DMS79 treated with DMSO at 0.1 percent for 48 hours (cell line): ENCODE measurements around the gene UGT1A7.
"Not testable (repeated sequence)": the region's sequence is repeated elsewhere in the genome, so short reads cannot be mapped to it uniquely, and the experiment has no call there.

Experiments used
- DNase-seq: peaks from one replicate; lab custom pipeline; 2025; lab: John Stamatoyannopoulos, UW

Gene UGT1A7

GRCh38 chr2:233680361-233681045 is 1.2 kb upstream of the UGT1A7 start:
- no peak for DNase-seq

- DNase-seq = no peak
Observed at GRCh38 chr2:233684640-233685039, 2.9 kb downstream of the UGT1A7 start.

GRCh38 chr2:233686928-233687327 is 5.2 kb downstream of the UGT1A7 start:
- no peak for DNase-seq

- DNase-seq = no peak
Observed at GRCh38 chr2:233688341-233688740, 6.6 kb downstream of the UGT1A7 start.

GRCh38 chr2:233689031-233689430 is 7.3 kb downstream of the UGT1A7 start:
- DNase-seq = no peak

DNA sequence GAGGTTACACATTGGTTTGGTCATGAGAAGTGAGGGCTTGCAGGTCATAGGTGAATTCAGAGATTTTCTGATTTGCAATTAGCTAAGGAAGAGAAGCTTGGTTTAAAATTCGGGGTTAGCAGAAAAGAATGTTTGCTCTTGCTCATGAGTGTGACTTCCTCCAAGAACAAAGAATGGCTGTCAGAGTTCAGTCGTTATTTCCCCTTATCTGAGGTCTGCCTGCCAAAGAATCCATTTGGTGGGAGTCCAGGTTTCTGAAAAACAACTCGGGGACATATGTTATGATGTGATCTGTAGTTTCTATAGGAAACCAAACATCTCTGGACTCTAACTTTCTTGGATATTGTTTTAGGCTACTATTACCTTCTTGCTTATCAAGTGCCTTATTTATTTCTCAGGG is 7.8 kb downstream of the UGT1A7 start:
- DNase-seq = no peak

- DNase-seq = no peak
Observed at GRCh38 chr2:233690444-233690843, 8.7 kb downstream of the UGT1A7 start.

GRCh38 chr2:233691443-233692433 is 10.0 kb downstream of the UGT1A7 start:
- no peak for DNase-seq

DNA sequence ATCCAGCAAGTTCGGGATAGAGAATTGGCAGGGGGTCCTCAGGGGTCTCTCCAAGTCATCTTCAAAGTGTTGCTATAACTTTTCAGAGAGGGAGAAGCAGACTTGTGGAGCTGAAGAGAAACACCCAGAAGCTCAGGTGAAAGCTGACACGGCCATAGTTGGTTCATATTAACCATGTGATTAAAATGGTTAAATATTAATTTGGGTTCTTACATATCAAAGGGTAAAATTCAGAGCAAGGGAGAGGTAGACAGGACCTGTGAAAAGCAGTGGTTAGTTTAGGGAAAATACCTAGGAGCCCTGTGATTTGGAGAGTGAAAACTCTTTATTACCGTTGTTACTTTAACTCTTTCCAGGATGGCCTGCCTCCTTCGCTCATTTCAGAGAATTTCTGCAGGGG is 10.9 kb downstream of the UGT1A7 start, which contains the start of gene UGT1A6:
TSS of gene UGT1A6 (plus strand) at position 243 of the 400 bp plus-strand sequence. CDS start at position 358, 115 bp downstream.
- no peak for DNase-seq

DNA sequence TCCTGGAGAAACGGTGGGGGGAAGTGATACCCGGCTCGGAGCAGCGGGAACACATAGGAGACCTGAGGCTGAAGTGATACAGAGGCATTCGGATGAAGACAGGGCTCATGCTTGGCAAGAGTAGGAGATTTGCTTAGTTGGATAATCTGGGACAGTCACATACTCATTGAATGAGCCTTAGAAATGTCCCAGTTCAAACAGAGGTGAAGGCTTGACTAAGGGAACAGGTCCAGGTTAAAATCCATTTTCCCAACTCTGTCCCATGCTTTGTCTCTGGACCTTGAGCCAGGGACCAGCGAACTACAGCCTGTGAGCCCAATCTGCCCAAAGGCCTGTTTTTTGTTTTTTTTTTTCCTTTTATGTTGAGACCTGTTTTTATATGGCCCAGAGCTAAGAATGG is 12.3 kb downstream of the UGT1A7 start:
- no peak for DNase-seq

- DNase-seq = no peak
Observed at GRCh38 chr2:233698740-233699139, 17.0 kb downstream of the UGT1A7 start.

DNA sequence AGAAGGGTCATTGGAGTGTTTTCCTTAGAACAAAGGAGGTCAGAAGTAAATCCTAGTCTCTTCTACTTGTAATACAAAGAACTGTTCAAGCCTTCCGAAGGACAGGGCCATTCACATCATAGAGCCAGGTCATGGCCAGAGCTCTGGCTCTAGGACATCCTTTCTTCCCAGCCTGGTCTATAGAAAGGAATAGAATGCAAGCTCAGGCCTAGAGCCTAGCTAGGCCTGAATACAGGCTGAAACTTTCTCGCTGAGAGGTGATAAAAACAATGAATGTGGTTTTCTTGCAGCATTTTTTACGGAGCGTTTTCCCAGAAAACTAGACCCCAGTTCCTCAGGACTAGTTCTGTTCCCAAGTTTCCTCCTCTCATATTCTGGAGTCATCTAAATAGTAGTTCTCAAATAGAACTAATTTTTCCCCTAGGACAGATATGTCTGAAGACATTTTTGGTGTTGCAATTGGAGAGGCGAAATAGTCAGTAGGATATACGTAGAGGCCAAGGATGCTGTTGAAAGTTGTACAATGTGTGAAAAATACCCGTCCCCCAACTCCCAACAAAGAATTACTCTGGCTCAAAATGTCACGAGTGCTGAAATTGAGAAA is 17.8 kb downstream of the UGT1A7 start:
- no peak for DNase-seq

GRCh38 chr2:233700028-233700635 is 18.4 kb downstream of the UGT1A7 start:
- DNase-seq = peak; percentile 11

- not testable (repeated sequence) for DNase-seq
Observed at GRCh38 chr2:233700842-233701241, 19.1 kb downstream of the UGT1A7 start.

- no peak for DNase-seq
Observed at GRCh38 chr2:233702238-233702637, 20.5 kb downstream of the UGT1A7 start.

DNA sequence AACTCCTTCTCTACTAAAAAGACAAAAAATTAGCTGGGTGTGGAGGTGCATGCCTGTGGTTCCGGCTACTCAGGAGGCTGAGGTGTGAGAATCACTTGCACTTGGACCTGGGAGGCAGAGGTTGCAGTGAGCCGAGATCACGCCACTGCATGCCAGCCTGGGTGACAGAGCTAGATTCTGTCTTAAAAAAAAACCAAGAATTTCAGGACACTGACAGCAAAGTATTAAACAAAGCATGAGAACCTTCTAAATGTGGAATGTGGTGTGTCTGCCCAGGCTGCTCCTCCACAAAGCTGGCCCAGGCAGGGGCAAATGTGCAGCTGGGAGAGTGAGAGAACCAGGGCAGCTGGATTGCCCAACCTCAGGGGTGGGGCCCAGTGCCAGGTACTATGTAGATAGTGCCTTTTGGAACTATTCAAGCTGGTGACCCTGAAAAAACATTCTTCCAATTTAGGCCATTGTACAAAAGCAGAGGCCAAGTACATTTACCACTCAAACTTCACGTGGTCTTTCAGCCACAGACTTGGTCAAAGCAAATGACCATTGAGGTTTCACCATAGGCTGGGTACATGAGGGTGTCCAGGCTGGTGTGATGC is 24.3 kb downstream of the UGT1A7 start:
- no peak for DNase-seq

GRCh38 chr2:233706720-233707119 is 25.0 kb downstream of the UGT1A7 start:
- DNase-seq = no peak

GRCh38 chr2:233707940-233708644 is 26.4 kb downstream of the UGT1A7 start:
- no peak for DNase-seq

DNA sequence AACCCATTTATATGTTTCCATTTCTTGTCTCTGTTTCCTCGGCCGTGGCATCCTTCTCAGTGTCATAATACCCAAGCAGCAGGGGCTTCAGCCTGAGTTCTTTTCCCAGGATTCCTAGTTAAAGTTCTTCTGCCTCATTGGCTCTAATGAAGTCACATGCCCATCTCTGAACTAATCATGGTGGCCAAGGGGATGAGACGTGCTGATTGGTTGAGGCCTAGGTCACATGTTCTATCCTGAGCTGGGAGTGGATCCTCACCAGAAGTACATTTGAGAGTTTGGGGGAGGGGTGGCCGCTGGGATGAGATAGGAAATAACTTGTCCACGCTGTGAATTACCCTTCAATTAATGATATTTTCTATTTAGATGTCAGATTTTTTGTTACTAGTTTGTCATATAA is 27.2 kb downstream of the UGT1A7 start:
- no peak for DNase-seq

GRCh38 chr2:233711312-233712008 is 29.8 kb downstream of the UGT1A7 start:
- peak; percentile 32 for DNase-seq
